A549 (cell line): ENCODE data around the gene RING1. TPM values are rescaled to one million over a fixed set of nuclear protein-coding genes. Genes with fewer than 3 reads are reported as not detected.

Experiments
- ATAC-seq, 2 experiments: fragments of 200-7000 bp in 1 of 2; fragments of >200 bp in 1 of 2; cut with Nextera tagmentation in 1 of 2; cut with Tn5 transposase in 1 of 2; 3 replicates each; pipeline versions ENCODE4 v1.8.0 to v1.9.1; 2018 to 2020; ENCODE audit warnings: mild to moderate bottlenecking in 1 of 2, moderate library complexity in 1 of 2
- CTCF ChIA-PET: fragments of 300-600 bp; sonication (Branson Sonifier 250); formaldehyde crosslinking; extraction: SDS; loops from one replicate; lab custom pipeline; 2021; ENCODE audit warnings: antibody characterized with exemption, inconsistent platforms; lab: Yijun Ruan, JAX
- POLR2A ChIA-PET: fragments of 350-600 bp; formaldehyde crosslinking; extraction: SDS; loops from one replicate; lab custom pipeline; 2021; ENCODE audit warnings: antibody characterized with exemption, inconsistent platforms; lab: Yijun Ruan, JAX
- DNase-seq, 2 experiments: peaks; one replicate each; pipeline versions ENCODE4 v3.0.0 to v3.0.0-alpha.2; 2011 to 2016; ENCODE audit warnings: low read depth in 1 of 2, low spot score in 1 of 2
- FAIRE-seq: peaks from 2 replicates; lab custom pipeline; 2011; peaks lifted over from hg19 to GRCh38; lab: Jason Lieb, UNC
- H3K27ac ChIP-seq, 2 experiments: fragments of >200 bp; sonication (Bioruptor Twin); formaldehyde crosslinking; 3 replicates each; pipeline ENCODE4 v1.5.1; 2016 to 2017
- H3K4me1 ChIP-seq: fragments of >200 bp; sonication (Bioruptor Twin); formaldehyde crosslinking; 3 replicates; pipeline ENCODE4 v1.6.1; 2016
- H3K4me2 ChIP-seq: fragments of >200 bp; sonication (Bioruptor Twin); formaldehyde crosslinking; 3 replicates; pipeline ENCODE4 v1.6.1; 2016
- H3K4me3 ChIP-seq: fragments of >200 bp; sonication (Bioruptor Twin); formaldehyde crosslinking; 3 replicates; pipeline ENCODE4 v1.5.1; 2016
- H3K9me3 ChIP-seq: fragments of >200 bp; sonication (Bioruptor Twin); formaldehyde crosslinking; 3 replicates; pipeline ENCODE4 v1.6.1; 2016
- EHF ChIP-seq: fragments of 250-450 bp; sonication (Bioruptor Pico); IDR thresholded peaks from 2 replicates; pipeline ENCODE4 v1.5.0; 2020; ENCODE audit warnings: mild to moderate bottlenecking
- FOXS1 ChIP-seq: fragments of 250-450 bp; sonication (Bioruptor Pico); IDR thresholded peaks from 2 replicates; pipeline ENCODE4 v1.5.0; 2020; ENCODE audit warnings: mild to moderate bottlenecking, moderate library complexity
- HDAC2 ChIP-seq: fragments of 200-600 bp; sonication (generic); IDR thresholded peaks from 2 replicates; pipeline ENCODE4 v1.6.1; 2016
- HOXA7 ChIP-seq: fragments of 250-450 bp; sonication (Bioruptor Pico); IDR thresholded peaks from 2 replicates; pipeline ENCODE4 v1.5.0; 2020; ENCODE audit warnings: mild to moderate bottlenecking, moderate library complexity
- JUNB ChIP-seq: fragments of >200 bp; sonication (Bioruptor Twin); formaldehyde crosslinking; IDR thresholded peaks from 2 replicates; pipeline ENCODE4 v1.6.1; 2016
- KDM5A ChIP-seq: fragments of 200-600 bp; sonication (generic); IDR thresholded peaks from 2 replicates; pipeline ENCODE4 v1.6.1; 2016; ENCODE audit warnings: antibody characterized with exemption, mild to moderate bottlenecking
- MAFK ChIP-seq: fragments of 450-650 bp; IDR thresholded peaks from 2 replicates; pipeline ENCODE4 v1.6.1; 2014; ENCODE audit not compliant: partially characterized antibody
- MYC ChIP-seq: IDR thresholded peaks from 2 replicates; pipeline ENCODE4 v1.6.1; 2012; ENCODE audit warnings: mild to moderate bottlenecking, inconsistent platforms, low read length, improper control_type of control experiment, borderline replicate concordance
- NFE2L2 ChIP-seq: fragments of 150-350 bp; conservative IDR thresholded peaks from 2 replicates; pipeline ENCODE4 v1.6.1; 2014; ENCODE audit warnings: low read length
- NPAS2 ChIP-seq: fragments of 250-450 bp; sonication (Bioruptor Pico); IDR thresholded peaks from 2 replicates; pipeline ENCODE4 v1.8.0; 2022; ENCODE audit warnings: mild to moderate bottlenecking, moderate library complexity, borderline replicate concordance
- RAD21 ChIP-seq, 2 experiments: fragments of >200 bp in 1 of 2; sonication (Bioruptor Twin) in 1 of 2; formaldehyde crosslinking in 1 of 2; IDR thresholded peaks in 1 of 2; conservative IDR thresholded peaks in 1 of 2; 2 replicates in 1 of 2; 3 replicates in 1 of 2; pipeline ENCODE4 v1.6.1; 2012 to 2018; ENCODE audit warnings: inconsistent platforms in 1 of 2
- RCOR1 ChIP-seq: fragments of 150-350 bp; IDR thresholded peaks from 2 replicates; pipeline ENCODE4 v1.6.1; 2014; ENCODE audit warnings: antibody characterized with exemption, low read length, low read depth
- RNF2 ChIP-seq: fragments of 200-600 bp; sonication (generic); IDR thresholded peaks from 2 replicates; pipeline ENCODE4 v1.6.1; 2016; ENCODE audit warnings: low read depth, mild to moderate bottlenecking, antibody characterized with exemption, moderate library complexity, borderline replicate concordance
- SREBF2 ChIP-seq: fragments of 450-650 bp; IDR thresholded peaks from 2 replicates; pipeline ENCODE4 v1.6.1; 2014; ENCODE audit warnings: mild to moderate bottlenecking, moderate library complexity
- TFCP2L1 ChIP-seq: fragments of 250-450 bp; sonication (Bioruptor Pico); IDR thresholded peaks from 2 replicates; pipeline ENCODE4 v1.5.0; 2021; ENCODE audit warnings: mild to moderate bottlenecking
- WGBS: methylation state at CpG from one replicate; pipeline ENCODE4 v1.1.6; 2017; ENCODE audit errors: missing lambda C conversion rate; 5-methylcytosine and 5-hydroxymethylcytosine counted together
- polyA plus RNA-seq, 4 experiments: library from polyadenylated mRNA; depleted of rRNA in 3 of 4; stranded (reverse); fragments of >200 nt; fragmentation: RNase III in 1 of 4; extraction: RNeasy Plus Mini Kit Qiagen cat#74134 plus additional on column Dnase treatment in 1 of 4; gene quantifications; 2 replicates in 3 of 4; 3 replicates in 1 of 4; pipeline ENCODE4 v1.2.3, GENCODE V29; 2011 to 2017
- TF ChIP-seq, protein P1 (sequence below): fragments of >200 bp; sonication (Bioruptor Twin); formaldehyde crosslinking; IDR thresholded peaks from 3 replicates; pipeline ENCODE4 v1.6.1; 2016
- TF ChIP-seq, protein P2 (sequence below): IDR thresholded peaks from 2 replicates; pipeline ENCODE4 v1.6.1; 2012
- TF ChIP-seq, protein P3 (sequence below): fragments of 150-350 bp; IDR thresholded peaks from 2 replicates; pipeline ENCODE4 v1.6.1; 2014; ENCODE audit warnings: low read depth, mild to moderate bottlenecking, low read length
- TF ChIP-seq, protein P4 (sequence below): fragments of 200-600 bp; sonication (generic); IDR thresholded peaks from 2 replicates; pipeline ENCODE4 v1.6.1; 2016; ENCODE audit warnings: antibody characterized with exemption, mild to moderate bottlenecking, moderate library complexity
- TF ChIP-seq, protein P5 (sequence below): fragments of 450-650 bp; IDR thresholded peaks from 2 replicates; pipeline ENCODE4 v1.6.1; 2014; ENCODE audit warnings: antibody characterized with exemption
- TF ChIP-seq, protein P6 (sequence below): fragments of 250-450 bp; sonication (Bioruptor Pico); IDR thresholded peaks from 2 replicates; pipeline ENCODE4 v1.5.0; 2021; ENCODE audit warnings: mild to moderate bottlenecking, moderate library complexity, borderline replicate concordance

RING1 gene
- polyA plus RNA-seq, 2 of the 4 experiments (the other 2 are of a cell fraction), result 12.7 to 35.0 TPM

DNA sequence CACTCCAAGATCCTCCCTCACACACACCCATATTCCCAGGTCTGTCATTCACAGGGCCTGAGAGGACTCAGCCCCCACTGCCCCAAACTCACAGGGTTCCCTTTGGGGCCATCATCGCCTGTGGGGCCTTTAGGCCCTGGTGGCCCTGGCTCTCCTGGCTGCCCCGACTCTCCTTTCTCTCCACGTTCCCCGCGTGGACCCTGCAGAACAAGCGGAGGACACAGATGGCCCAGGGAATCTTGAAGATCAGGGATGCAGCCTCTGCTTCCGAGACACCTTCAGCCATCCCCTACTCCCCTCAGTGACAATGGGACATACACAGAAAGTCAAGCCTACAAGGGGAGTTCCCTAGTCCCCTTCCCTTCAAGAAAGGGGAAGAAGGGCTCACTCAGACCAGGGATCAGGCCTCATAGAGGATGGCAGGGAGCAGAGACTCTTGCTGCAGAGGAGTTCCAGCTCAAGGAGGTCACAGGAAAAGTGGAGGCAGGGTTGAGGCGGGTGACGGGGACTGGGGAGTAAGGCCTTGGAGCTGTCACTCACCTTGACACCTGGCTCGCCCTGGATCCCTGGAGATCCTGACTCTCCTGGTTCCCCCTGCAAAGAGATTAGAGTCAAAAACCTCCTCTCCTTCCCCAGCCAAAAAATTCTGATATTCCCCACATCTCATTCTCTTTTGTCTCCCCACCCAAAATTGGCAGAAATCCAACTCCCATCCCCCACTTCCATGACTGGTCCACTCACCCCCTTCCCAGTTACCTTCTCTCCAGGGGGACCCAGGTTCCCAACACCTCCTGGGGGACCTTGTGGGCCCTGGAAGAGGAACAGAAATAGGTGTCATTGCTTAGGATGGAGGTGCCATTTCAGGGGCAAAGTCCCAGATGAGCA, 38.8 kb upstream of the RING1 start (continued):
- TF ChIP-seq, protein P1, sequence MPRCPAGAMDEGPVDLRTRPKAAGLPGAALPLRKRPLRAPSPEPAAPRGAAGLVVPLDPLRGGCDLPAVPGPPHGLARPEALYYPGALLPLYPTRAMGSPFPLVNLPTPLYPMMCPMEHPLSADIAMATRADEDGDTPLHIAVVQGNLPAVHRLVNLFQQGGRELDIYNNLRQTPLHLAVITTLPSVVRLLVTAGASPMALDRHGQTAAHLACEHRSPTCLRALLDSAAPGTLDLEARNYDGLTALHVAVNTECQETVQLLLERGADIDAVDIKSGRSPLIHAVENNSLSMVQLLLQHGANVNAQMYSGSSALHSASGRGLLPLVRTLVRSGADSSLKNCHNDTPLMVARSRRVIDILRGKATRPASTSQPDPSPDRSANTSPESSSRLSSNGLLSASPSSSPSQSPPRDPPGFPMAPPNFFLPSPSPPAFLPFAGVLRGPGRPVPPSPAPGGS, result no peak
- no peak for TF ChIP-seq KDM5A
- no peak for TF ChIP-seq TFCP2L1 (CRISPR knock-in tag)
- TF ChIP-seq SREBF2, result no peak
- TF ChIP-seq, protein P2, sequence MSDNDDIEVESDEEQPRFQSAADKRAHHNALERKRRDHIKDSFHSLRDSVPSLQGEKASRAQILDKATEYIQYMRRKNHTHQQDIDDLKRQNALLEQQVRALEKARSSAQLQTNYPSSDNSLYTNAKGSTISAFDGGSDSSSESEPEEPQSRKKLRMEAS, result no peak
- TF ChIP-seq, protein P3, sequence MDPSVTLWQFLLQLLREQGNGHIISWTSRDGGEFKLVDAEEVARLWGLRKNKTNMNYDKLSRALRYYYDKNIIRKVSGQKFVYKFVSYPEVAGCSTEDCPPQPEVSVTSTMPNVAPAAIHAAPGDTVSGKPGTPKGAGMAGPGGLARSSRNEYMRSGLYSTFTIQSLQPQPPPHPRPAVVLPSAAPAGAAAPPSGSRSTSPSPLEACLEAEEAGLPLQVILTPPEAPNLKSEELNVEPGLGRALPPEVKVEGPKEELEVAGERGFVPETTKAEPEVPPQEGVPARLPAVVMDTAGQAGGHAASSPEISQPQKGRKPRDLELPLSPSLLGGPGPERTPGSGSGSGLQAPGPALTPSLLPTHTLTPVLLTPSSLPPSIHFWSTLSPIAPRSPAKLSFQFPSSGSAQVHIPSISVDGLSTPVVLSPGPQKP, result no peak

DNA sequence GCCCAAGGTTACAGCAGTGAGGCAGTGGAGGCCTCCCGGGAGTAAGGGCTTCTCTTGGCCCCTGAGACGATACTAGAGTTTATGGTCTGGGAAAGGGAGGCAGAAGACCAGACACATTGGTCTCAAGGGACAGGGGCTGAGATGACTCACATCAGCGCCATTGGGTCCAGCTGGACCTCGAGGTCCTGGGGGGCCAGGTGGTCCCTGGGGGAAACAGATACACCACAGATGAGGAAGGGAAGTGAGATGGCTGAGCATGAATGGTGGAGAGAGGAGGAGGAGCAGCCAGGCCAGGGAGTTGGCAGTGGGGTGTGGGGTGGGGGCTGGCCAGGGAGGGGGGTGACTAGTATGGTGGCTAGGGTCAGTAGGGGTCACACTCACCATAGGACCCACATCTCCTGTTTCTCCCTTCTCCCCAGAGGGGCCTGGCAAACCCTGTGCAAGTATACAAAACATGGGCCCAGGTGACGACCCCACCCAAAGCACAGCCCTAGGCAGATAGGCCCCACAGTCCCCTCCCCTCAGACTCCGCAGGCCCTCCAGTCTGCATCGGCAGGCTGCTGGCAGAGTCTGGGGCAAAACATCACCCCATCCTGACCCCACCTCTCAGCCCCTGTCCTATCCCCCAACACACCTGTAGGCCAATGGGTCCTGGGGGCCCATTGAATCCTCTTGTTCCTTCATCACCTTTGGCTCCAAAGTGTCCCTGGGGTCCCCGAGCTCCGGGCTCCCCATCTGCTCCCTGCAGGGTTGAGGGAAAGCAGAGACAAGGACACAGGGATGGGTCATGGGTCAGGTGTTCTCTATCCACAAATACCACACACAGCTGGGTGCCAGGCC, 37.9 kb upstream of the RING1 start:
- CTCF ChIA-PET, result no interaction called here
- ATAC-seq (no peak), DNase-seq (no peak), FAIRE-seq (no peak)
- H3K4me3 ChIP-seq, result no peak overlapping the region
- no peak overlapping the region for H3K27ac ChIP-seq
- TF ChIP-seq NPAS2 (CRISPR knock-in tag) (no peak), RAD21 (conservative IDR thresholded peaks at IDR 0.05 in 1 of 2, IDR thresholded peaks at IDR 0.05 in 1 of 2) (no peak), JUNB (no peak), HDAC2 (no peak), FOXS1 (CRISPR knock-in tag) (no peak), RNF2 (no peak), EHF (CRISPR knock-in tag) (no peak), MAFK (no peak), RCOR1 (no peak), NFE2L2 (no peak), MYC (no peak), HOXA7 (CRISPR knock-in tag) (no peak), SREBF2 (no peak)
- TF ChIP-seq, protein P4, sequence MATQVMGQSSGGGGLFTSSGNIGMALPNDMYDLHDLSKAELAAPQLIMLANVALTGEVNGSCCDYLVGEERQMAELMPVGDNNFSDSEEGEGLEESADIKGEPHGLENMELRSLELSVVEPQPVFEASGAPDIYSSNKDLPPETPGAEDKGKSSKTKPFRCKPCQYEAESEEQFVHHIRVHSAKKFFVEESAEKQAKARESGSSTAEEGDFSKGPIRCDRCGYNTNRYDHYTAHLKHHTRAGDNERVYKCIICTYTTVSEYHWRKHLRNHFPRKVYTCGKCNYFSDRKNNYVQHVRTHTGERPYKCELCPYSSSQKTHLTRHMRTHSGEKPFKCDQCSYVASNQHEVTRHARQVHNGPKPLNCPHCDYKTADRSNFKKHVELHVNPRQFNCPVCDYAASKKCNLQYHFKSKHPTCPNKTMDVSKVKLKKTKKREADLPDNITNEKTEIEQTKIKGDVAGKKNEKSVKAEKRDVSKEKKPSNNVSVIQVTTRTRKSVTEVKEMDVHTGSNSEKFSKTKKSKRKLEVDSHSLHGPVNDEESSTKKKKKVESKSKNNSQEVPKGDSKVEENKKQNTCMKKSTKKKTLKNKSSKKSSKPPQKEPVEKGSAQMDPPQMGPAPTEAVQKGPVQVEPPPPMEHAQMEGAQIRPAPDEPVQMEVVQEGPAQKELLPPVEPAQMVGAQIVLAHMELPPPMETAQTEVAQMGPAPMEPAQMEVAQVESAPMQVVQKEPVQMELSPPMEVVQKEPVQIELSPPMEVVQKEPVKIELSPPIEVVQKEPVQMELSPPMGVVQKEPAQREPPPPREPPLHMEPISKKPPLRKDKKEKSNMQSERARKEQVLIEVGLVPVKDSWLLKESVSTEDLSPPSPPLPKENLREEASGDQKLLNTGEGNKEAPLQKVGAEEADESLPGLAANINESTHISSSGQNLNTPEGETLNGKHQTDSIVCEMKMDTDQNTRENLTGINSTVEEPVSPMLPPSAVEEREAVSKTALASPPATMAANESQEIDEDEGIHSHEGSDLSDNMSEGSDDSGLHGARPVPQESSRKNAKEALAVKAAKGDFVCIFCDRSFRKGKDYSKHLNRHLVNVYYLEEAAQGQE, result no peak
- TF ChIP-seq, protein P5, sequence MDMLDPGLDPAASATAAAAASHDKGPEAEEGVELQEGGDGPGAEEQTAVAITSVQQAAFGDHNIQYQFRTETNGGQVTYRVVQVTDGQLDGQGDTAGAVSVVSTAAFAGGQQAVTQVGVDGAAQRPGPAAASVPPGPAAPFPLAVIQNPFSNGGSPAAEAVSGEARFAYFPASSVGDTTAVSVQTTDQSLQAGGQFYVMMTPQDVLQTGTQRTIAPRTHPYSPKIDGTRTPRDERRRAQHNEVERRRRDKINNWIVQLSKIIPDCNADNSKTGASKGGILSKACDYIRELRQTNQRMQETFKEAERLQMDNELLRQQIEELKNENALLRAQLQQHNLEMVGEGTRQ, result no peak
- TF ChIP-seq, protein P6, sequence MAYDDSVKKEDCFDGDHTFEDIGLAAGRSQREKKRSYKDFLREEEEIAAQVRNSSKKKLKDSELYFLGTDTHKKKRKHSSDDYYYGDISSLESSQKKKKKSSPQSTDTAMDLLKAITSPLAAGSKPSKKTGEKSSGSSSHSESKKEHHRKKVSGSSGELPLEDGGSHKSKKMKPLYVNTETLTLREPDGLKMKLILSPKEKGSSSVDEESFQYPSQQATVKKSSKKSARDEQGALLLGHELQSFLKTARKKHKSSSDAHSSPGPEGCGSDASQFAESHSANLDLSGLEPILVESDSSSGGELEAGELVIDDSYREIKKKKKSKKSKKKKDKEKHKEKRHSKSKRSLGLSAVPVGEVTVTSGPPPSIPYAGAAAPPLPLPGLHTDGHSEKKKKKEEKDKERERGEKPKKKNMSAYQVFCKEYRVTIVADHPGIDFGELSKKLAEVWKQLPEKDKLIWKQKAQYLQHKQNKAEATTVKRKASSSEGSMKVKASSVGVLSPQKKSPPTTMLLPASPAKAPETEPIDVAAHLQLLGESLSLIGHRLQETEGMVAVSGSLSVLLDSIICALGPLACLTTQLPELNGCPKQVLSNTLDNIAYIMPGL (CRISPR knock-in tag), result no peak
- no peaks in the 10 kb centered on the region for H3K4me1 ChIP-seq
- WGBS, result 77% methylated on average over 9 of the region's 9 CpGs
- no peak overlapping the region for H3K4me2 ChIP-seq
- no peaks in the 10 kb centered on the region for H3K9me3 ChIP-seq
- POLR2A ChIA-PET, result no interaction called here
